Measurements from ENCODE around the gene C3orf70.

The C3orf70 gene

DNA sequence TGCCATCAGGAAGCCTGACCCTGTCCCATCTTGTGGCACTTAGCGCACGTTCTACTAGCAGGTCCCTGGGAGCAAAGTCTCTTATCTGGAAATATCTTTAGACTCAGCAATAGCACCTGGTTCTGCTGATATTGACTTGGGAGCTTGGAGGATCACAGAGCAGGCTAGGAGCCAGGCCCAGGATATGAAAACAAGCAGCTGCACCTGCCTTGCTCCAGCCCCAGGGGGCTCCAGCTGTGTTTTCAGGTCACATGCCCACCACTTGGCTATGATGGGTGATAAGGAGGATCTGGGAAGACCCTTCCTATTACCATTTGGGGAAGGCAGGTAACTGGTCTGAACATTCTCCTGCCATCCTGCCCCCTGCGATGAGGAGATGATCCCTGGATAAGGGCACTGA lies 87.8 kb downstream of the C3orf70 start:
- TF ChIP-seq, protein P1, sequence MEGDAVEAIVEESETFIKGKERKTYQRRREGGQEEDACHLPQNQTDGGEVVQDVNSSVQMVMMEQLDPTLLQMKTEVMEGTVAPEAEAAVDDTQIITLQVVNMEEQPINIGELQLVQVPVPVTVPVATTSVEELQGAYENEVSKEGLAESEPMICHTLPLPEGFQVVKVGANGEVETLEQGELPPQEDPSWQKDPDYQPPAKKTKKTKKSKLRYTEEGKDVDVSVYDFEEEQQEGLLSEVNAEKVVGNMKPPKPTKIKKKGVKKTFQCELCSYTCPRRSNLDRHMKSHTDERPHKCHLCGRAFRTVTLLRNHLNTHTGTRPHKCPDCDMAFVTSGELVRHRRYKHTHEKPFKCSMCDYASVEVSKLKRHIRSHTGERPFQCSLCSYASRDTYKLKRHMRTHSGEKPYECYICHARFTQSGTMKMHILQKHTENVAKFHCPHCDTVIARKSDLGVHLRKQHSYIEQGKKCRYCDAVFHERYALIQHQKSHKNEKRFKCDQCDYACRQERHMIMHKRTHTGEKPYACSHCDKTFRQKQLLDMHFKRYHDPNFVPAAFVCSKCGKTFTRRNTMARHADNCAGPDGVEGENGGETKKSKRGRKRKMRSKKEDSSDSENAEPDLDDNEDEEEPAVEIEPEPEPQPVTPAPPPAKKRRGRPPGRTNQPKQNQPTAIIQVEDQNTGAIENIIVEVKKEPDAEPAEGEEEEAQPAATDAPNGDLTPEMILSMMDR (conservative IDR thresholded peaks at IDR 0.05; ENCODE audit: low read depth, low read length): no peak
- DNase-seq (ENCODE audit: low read depth): no peak
- H3K4me3 ChIP-seq (ENCODE audit: low read length): no peak overlapping the region

DNA sequence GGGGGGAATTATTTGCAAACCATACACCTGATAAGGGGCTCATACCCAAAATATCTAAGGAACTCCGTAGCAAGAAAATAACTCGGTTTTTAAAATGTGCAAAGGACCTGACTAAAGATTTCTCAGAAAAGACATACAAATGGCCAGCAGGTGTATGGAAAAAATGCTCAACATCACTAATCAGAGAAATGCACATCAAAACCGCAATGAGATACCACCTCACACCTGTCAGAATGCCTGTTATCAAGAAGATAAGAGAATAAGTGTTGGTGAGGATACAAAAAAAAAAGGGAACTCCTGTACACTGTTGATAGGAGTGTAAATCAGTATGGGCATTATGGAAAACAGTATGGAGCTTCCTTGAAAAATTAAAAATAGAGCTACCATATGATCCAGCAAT lies 89.4 kb downstream of the C3orf70 start:
- DNase-seq (ENCODE audit: low read depth): no peak
- no peak overlapping the region for H3K4me3 ChIP-seq (ENCODE audit: low read length)
- TF ChIP-seq, protein P1 (conservative IDR thresholded peaks at IDR 0.05; ENCODE audit: low read depth, low read length): no peak

DNA sequence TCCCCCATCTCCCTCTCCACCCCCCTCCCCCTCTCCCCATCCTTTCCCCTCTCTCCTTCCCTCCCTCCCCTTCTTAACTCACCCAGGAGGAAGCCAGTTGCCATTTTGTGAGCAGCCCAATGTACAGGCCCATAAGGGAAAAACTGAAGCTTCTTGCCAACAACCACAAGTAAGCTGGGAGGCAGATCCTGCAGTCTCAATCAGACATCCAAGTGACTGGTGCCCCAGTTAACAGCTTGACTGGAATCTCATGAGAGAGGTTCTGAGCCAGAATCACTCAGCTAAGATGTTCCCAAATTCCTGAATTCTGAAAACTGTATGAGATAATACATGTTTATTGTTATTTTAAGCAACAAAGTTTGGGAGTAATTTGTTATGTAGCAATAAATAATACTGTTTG lies 90.7 kb downstream of the C3orf70 start:
- TF ChIP-seq, protein P1 (conservative IDR thresholded peaks at IDR 0.05; ENCODE audit: low read depth, low read length): no peak
- DNase-seq (ENCODE audit: low read depth): no peak
- no peak overlapping the region for H3K4me3 ChIP-seq (ENCODE audit: low read length)

DNA sequence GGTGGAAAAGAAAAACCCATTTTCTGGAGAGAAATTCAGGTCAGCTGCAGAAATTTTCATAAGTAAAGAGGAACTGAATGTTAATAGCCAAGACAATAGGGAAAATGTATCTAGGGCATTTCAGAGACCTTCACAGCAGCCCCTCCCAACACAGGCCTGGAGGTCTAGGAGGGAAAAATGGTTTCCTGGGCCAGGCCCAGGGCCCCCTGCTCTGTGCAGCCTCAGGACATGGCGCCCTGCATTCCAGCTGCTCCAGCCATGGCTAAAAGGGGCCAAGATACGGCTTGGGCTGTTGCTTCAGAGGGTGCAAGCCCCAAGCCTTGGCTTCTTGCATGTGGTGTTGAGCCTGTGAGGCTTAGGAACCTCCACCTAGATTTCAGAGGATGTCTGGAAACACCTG lies 92.2 kb downstream of the C3orf70 start:
- H3K4me3 ChIP-seq (ENCODE audit: low read length): no peak overlapping the region
- TF ChIP-seq, protein P1 (conservative IDR thresholded peaks at IDR 0.05; ENCODE audit: low read depth, low read length): no peak
- no peak for DNase-seq (ENCODE audit: low read depth)

DNA sequence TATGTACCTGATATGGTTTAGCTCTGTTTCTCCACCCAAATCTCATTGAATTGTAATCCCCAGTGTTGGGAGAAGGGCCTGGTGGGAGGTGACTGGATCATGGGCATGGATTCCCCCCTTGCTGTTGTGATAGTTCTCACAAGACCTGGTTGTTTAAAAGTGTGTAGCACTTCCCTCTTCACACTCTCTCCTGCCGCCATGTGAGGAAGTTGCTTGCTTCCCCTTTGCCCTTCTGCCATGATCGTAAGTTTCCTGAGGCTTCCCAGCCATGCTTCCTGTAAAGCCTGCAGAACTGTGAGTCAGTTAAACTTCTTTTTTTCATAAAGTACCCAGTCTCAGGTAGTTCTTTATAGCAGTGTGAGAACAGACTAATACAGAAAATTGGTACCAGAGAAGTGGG lies 93.1 kb downstream of the C3orf70 start:
- H3K4me3 ChIP-seq (ENCODE audit: low read length): no peak overlapping the region
- TF ChIP-seq, protein P1 (conservative IDR thresholded peaks at IDR 0.05; ENCODE audit: low read depth, low read length): no peak
- no peak for DNase-seq (ENCODE audit: low read depth)

DNA sequence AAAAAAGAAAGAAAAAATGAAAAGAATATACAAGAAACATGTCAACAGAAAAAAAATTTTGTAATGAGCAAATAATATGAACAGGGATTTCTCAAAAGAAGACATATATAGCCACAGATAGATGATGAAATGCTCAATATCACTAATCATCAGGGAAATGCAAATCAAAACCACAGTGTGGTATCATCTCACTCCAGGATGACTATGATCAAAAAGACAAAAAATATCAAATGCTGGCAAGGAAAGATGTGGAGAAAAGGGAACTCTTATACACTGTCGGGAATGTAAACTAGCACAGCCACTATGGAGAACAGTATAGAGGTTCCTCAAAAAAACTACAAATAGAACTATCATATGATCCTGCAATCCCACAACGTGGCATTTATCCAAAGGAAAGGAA lies 94.1 kb downstream of the C3orf70 start:
- no peak overlapping the region for H3K4me3 ChIP-seq (ENCODE audit: low read length)
- TF ChIP-seq, protein P1 (conservative IDR thresholded peaks at IDR 0.05; ENCODE audit: low read depth, low read length): no peak
- DNase-seq (ENCODE audit: low read depth): no peak

DNA sequence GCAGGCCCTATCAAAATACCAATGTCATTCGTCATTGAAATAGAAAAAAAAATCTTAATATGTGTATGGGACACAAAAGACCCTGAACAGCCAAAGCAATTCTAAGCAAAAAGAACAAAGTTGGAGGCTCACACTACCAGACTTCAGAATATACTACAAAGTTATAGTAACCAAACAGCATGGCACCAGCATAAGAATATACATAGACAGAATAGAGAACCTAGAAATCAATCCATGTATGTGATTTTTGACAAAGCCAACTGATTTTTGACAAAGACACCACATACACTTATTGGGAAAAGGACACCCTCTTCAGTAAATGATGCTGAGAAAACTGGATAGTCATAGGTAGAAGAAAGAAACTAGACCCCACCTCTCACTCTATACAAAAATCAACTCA lies 95.0 kb downstream of the C3orf70 start:
- no peak for DNase-seq (ENCODE audit: low read depth)
- TF ChIP-seq, protein P1 (conservative IDR thresholded peaks at IDR 0.05; ENCODE audit: low read depth, low read length): no peak
- no peak overlapping the region for H3K4me3 ChIP-seq (ENCODE audit: low read length)
